Progenitor cell of endocrine pancreas (in vitro differentiated cells): ENCODE results near the gene GMDS. TPM values are rescaled to one million over a fixed set of nuclear protein-coding genes. Genes with fewer than 3 reads are reported as not detected.

Source experiments
- DNase-seq: peaks from one replicate; pipeline ENCODE4 v3.0.0; 2021; ENCODE audit warnings: low spot score; ENCODE audit not compliant: unreplicated experiment
- H3K27ac Mint-ChIP-seq: 2 replicates; pipeline ENCODE4 v1.8.0; 2021; ENCODE audit warnings: mild to moderate bottlenecking, moderate library complexity, mixed read lengths
- H3K27me3 Mint-ChIP-seq: 2 replicates; pipeline ENCODE4 v1.8.0; 2021; ENCODE audit warnings: mixed read lengths
- H3K36me3 Mint-ChIP-seq: 2 replicates; pipeline ENCODE4 v1.8.0; 2022; ENCODE audit warnings: mixed read lengths; ENCODE audit not compliant: insufficient read depth
- H3K4me1 Mint-ChIP-seq: 2 replicates; pipeline ENCODE4 v1.8.0; 2021; ENCODE audit warnings: low read depth, mixed read lengths
- H3K4me3 Mint-ChIP-seq: 2 replicates; pipeline ENCODE4 v1.8.0; 2021; ENCODE audit warnings: low read depth, mild to moderate bottlenecking, moderate library complexity, mixed read lengths
- H3K9me3 Mint-ChIP-seq: 2 replicates; pipeline ENCODE4 v1.8.0; 2021; ENCODE audit warnings: low read depth, mixed read lengths
- total RNA-seq: library from RNA; stranded (reverse); gene quantifications from 2 replicates; pipeline ENCODE4 v1.2.1, GENCODE V29; 2021
- TF ChIP-seq, protein P1 (sequence below): fragments of 200-600 bp; sonication (generic); IDR thresholded peaks from one replicate; pipeline ENCODE4 v1.5.0; 2021; ENCODE audit warnings: antibody characterized with exemption, mild to moderate bottlenecking; ENCODE audit not compliant: unreplicated experiment

GMDS gene
- total RNA-seq, 1 donor from 2014 or later = 17.2 TPM

DNA sequence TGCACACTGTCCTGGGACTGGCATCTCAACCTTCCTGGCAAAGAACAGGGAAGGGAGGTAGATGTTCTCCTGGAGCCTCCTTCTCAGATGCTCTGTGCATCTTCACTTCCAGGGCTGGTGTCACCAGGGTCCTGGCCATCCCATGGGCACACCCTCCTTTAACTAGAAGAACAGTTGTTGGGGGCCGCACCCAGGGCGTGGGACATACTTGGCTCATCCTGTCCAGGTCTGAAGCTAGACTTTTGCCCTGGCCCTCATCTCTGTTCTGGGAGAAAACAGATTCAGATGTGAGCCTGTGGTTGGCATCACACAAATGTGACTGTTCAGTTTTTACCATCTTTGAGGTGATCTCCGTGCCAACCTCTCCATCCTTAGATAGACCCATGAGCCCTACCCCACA lies 594.0 kb downstream of the GMDS start:
- no peak overlapping the region for H3K4me3 Mint-ChIP-seq
- no peak overlapping the region for H3K27ac Mint-ChIP-seq
- H3K4me1 Mint-ChIP-seq = no peaks in the 10 kb centered on the region
- H3K9me3 Mint-ChIP-seq = no peaks in the 10 kb centered on the region
- TF ChIP-seq, protein P1, sequence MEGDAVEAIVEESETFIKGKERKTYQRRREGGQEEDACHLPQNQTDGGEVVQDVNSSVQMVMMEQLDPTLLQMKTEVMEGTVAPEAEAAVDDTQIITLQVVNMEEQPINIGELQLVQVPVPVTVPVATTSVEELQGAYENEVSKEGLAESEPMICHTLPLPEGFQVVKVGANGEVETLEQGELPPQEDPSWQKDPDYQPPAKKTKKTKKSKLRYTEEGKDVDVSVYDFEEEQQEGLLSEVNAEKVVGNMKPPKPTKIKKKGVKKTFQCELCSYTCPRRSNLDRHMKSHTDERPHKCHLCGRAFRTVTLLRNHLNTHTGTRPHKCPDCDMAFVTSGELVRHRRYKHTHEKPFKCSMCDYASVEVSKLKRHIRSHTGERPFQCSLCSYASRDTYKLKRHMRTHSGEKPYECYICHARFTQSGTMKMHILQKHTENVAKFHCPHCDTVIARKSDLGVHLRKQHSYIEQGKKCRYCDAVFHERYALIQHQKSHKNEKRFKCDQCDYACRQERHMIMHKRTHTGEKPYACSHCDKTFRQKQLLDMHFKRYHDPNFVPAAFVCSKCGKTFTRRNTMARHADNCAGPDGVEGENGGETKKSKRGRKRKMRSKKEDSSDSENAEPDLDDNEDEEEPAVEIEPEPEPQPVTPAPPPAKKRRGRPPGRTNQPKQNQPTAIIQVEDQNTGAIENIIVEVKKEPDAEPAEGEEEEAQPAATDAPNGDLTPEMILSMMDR = no peak
- no peaks in the 10 kb centered on the region for H3K36me3 Mint-ChIP-seq
- H3K27me3 Mint-ChIP-seq = peaks cover under 1% of the 10 kb centered on the region
- no peak for DNase-seq

DNA sequence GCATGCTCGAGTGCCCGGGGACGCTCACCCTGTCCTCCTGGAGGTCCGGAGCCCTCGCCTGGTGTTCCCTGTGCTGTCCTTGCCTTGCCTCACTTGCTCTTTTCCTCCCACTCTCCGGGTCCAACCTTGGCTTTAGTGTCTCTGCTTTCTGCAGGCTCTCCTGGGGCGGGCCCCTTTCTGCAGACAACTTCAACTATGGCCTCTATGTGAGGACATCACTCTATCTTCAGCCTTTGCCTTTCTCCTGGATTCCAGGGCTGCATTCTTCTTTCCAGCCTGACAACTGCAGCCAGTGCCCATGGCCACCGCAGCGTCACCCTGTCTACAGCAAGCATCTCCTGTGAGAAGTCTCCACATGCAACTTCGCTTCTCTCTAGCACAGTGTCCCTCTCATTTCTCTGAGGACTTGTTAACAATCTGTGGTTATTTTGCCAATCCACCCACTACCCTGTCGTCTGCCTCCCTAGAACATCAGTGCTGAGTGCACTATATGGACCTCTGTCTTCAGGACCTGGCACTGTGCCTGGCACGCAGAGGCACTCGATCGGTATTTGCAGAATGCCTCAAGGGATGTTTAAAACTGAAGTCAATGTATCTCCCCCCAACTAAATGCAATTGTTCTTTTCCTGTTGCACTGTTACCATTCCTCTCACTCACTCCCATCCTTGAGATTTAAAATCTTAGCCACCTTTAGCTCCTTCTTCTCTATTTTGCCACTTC lies 599.8 kb downstream of the GMDS start:
- Mint-ChIP-seq H3K4me1 (peaks cover 16% of the 10 kb centered on the region), H3K27me3 (peaks cover 18% of the 10 kb centered on the region), H3K9me3 (no peaks in the 10 kb centered on the region), H3K27ac (no peak overlapping the region), H3K4me3 (no peak overlapping the region), H3K36me3 (no peaks in the 10 kb centered on the region)
- no peak for DNase-seq
- TF ChIP-seq, protein P1 = no peak

DNA sequence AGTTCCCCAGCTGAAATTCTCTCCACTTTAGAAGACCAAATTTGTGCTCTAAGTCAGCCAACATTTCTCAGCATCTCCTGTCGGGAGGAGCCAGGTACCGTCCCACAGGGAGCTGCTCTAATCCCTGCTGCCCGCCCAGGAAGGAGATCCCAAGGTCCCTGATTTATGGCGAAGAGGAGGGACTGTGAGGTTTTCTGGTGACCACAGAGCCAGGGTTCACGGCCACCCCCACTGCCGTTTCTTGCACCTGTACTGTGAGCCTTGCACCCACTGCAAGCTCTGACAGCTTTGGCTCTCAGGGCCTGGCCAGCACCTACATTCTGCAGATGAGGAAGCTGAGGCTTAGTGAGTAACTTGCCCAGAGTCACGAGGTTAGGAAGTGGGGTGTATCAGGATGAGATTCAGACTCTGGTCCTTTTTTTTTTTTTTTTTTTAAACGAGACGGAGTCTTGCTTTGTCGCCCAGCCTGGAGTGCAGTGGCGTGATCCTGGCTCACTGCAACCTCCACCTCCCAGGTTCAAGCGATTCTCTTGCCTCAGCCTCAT lies 600.8 kb downstream of the GMDS start:
- Mint-ChIP-seq H3K4me1 (peaks cover 17% of the 10 kb centered on the region), H3K4me3 (no peak overlapping the region), H3K36me3 (no peaks in the 10 kb centered on the region), H3K27me3 (peaks cover 18% of the 10 kb centered on the region), H3K9me3 (no peaks in the 10 kb centered on the region), H3K27ac (no peak overlapping the region)
- no peak for DNase-seq
- TF ChIP-seq, protein P1 = no peak

DNA sequence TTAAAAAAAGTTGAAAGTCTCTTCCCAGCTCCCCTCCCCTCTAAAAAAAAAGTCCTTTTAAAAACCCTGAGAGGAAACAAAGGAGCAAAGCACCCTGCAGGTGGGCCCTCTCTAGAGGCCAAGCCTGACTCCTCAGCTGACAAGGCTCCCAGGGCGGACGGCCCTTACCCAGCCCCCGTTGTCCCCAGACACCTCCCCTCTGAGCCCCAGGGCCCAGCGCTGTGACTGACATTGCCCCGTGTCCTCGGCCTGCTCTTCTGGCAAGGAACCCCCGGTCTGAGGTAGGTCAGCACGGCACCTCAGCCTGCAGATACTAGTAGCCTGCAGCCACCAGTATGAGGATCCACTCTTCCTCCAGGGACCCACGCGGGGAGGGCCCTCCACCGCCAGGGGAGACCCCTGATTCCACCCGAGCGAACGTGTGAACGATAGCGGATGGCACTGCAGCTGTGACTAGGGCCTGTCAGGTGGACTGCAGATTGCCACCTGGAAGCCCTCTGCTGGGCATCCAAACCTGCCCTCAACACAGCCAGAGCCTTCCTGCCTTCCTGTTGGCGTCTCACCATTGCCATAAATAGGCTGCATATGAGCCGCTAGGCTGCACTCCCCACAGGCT lies 601.5 kb downstream of the GMDS start:
- H3K36me3 Mint-ChIP-seq = no peaks in the 10 kb centered on the region
- H3K27ac Mint-ChIP-seq = no peak overlapping the region
- DNase-seq = no peak
- no peak overlapping the region for H3K4me3 Mint-ChIP-seq
- TF ChIP-seq, protein P1 = no peak
- H3K9me3 Mint-ChIP-seq = no peaks in the 10 kb centered on the region
- H3K27me3 Mint-ChIP-seq = peaks cover 21% of the 10 kb centered on the region
- H3K4me1 Mint-ChIP-seq = peaks cover 17% of the 10 kb centered on the region

DNA sequence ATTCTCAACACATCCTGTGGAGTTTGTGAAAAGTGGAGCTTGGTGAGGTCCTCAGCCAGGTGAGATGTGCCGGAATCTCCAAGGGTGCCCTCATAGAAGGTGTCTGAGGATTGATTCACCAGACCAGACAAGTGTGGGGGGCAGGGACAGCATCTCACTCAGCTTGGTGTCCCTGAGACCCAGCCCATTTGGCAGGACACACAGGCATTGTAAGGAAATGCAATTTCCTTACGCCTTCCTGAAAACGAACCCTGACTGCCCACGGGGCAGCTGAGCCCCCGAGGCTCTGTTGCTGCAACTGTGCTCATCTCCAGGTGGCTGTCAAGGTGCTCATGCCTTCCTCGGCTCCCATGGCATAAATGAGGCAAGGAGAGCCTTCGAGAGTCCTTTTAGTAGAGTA lies 602.3 kb downstream of the GMDS start:
- Mint-ChIP-seq H3K27me3 (peaks cover 25% of the 10 kb centered on the region), H3K4me1 (peaks cover 17% of the 10 kb centered on the region), H3K4me3 (no peak overlapping the region), H3K36me3 (no peaks in the 10 kb centered on the region), H3K9me3 (no peaks in the 10 kb centered on the region), H3K27ac (peak overlapping the region; percentile 51)
- DNase-seq = no peak
- TF ChIP-seq, protein P1 = no peak
